ENCODE data around the gene GNG12.

The GNG12 gene

GRCh38 chr1:67721650-67722291 is 111.5 kb downstream of the GNG12 start:
- H3K36me3 Mint-ChIP-seq (ENCODE audit: low read depth): no peaks in the 10 kb centered on the region
- H3K27ac Mint-ChIP-seq: no peak overlapping the region
- no peak for DNase-seq
- no peak overlapping the region for H3K4me3 Mint-ChIP-seq
- H3K4me1 Mint-ChIP-seq (ENCODE audit: low read depth): peaks cover 15% of the 10 kb centered on the region
- no peaks in the 10 kb centered on the region for H3K9me3 Mint-ChIP-seq
- peaks cover 6% of the 10 kb centered on the region for H3K27me3 Mint-ChIP-seq

DNA sequence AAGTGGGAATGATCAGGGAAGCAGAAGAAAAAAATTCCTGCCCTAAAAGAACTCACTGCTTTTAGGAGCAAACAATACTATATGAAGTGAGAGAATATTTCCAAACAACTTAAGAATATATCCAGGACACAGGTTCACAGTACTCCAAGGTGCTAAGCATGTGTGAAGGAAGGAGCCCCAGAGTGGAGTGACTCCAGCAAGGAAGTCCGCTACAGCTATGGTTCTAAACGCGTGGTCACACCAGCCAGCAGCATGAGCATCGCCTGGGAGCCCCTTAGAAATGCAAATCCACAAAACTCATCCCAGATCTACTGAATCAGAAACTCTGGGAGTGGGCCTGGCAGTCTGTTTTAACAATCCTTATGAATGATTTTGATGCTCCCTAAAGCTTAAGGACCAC is 112.2 kb downstream of the GNG12 start:
- no peak overlapping the region for H3K27ac Mint-ChIP-seq
- no peak for DNase-seq
- peaks cover 6% of the 10 kb centered on the region for H3K27me3 Mint-ChIP-seq
- no peak overlapping the region for H3K4me3 Mint-ChIP-seq
- no peaks in the 10 kb centered on the region for H3K36me3 Mint-ChIP-seq (ENCODE audit: low read depth)
- peaks cover 9% of the 10 kb centered on the region for H3K4me1 Mint-ChIP-seq (ENCODE audit: low read depth)
- no peaks in the 10 kb centered on the region for H3K9me3 Mint-ChIP-seq

- H3K27ac Mint-ChIP-seq: no peak overlapping the region
- H3K9me3 Mint-ChIP-seq: no peaks in the 10 kb centered on the region
- DNase-seq: no peak
These were observed 113.7 kb downstream of the GNG12 start for GRCh38 chr1:67719329-67720196.

DNA sequence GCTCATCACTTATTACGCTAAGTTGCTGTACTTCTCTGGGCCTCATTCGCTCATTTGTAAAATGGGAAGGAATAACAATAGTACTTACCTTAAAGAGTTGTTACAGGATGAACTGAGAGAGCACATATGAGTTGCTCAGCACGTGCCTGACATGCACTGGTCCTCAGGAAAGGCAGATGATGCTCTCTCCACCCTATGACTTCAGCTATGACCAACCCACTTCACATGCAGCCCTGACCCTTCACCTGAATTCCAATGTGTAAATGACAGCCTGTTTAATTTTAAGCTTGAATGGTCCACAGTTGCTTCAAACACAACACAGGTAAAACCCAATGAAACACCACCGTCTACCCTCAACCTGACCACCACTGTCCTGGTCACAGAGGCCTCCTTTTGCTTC is 115.4 kb downstream of the GNG12 start:
- Mint-ChIP-seq H3K9me3 (no peaks in the 10 kb centered on the region), H3K27me3 (peaks cover 6% of the 10 kb centered on the region), H3K27ac (no peak overlapping the region), H3K4me1 (ENCODE audit: low read depth) (no peaks in the 10 kb centered on the region), H3K36me3 (ENCODE audit: low read depth) (no peaks in the 10 kb centered on the region), H3K4me3 (no peak overlapping the region)
- no peak for DNase-seq

More at GRCh38 chr1:67719329-67720196, 113.7 kb downstream of the GNG12 start:
- Mint-ChIP-seq H3K4me3 (no peak overlapping the region), H3K36me3 (ENCODE audit: low read depth) (no peaks in the 10 kb centered on the region), H3K4me1 (ENCODE audit: low read depth) (no peaks in the 10 kb centered on the region), H3K27me3 (peaks cover 6% of the 10 kb centered on the region)

GRCh38 chr1:67716800-67717199 is 116.5 kb downstream of the GNG12 start:
- no peak for DNase-seq
- Mint-ChIP-seq H3K27ac (no peak overlapping the region), H3K36me3 (ENCODE audit: low read depth) (no peaks in the 10 kb centered on the region), H3K27me3 (peaks cover 6% of the 10 kb centered on the region), H3K4me1 (ENCODE audit: low read depth) (no peaks in the 10 kb centered on the region), H3K4me3 (no peak overlapping the region), H3K9me3 (no peaks in the 10 kb centered on the region)

DNA sequence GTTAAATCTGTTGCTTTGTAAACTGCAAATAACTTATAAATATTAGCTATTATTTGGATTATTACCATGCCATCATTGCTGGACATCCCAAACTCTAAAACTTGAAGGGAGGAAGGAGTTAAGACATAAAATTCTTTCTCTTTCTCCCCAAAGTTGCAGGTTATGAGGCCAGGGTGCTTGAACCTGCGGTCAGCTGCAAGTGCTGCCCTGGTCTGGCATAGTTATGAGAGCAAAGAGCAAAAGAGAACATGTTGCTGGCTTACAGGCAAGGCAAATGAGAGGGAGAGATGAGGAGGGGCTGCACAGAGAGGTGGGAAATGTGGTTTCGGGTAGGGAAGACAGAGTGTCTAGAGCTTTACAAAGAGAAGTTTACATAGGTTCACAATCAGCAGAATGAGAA is 117.4 kb downstream of the GNG12 start:
- H3K36me3 Mint-ChIP-seq (ENCODE audit: low read depth): no peaks in the 10 kb centered on the region
- DNase-seq: no peak
- no peak overlapping the region for H3K4me3 Mint-ChIP-seq
- H3K4me1 Mint-ChIP-seq (ENCODE audit: low read depth): no peaks in the 10 kb centered on the region
- no peaks in the 10 kb centered on the region for H3K9me3 Mint-ChIP-seq
- H3K27ac Mint-ChIP-seq: no peak overlapping the region
- peaks cover 4% of the 10 kb centered on the region for H3K27me3 Mint-ChIP-seq

DNA sequence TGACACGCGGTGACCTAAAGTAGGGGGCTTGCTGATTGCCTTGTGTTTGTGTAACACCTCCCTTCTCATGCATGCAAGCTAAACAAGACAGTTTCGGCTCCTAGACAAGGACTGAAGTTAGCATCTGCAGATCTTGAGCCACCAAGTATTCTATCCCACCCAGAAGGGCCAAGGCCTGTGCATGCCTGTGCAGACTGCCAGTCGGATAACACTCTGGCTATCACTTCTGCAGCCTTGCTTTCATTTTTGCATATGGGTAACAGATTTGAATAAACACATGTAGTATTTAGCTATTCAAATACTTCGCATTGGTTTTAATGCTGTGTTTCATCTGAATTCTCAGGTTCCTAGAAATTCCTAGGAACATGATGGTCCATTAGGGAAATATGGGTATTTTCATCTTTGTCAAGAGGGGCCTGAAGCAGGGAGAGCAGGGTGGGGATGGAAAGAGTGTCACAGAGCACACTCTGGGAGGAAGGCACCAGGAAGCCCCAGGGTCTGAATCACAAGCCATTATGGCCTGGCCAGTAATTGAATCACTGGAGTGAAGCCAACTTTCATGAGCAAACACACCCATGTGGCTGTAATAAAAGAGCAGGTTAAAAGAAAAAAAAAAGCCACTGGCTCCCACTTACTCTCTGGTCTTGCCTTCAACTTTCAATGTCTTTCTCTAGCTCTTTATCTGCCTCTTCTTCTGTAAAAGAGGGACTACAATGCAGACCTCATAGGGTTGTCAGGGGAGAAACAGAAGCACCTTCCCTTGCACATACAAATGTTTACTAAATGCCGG is 120.0 kb downstream of the GNG12 start:
- H3K36me3 Mint-ChIP-seq (ENCODE audit: low read depth): no peaks in the 10 kb centered on the region
- no peak for DNase-seq
- H3K27me3 Mint-ChIP-seq: no peaks in the 10 kb centered on the region
- no peaks in the 10 kb centered on the region for H3K9me3 Mint-ChIP-seq
- no peaks in the 10 kb centered on the region for H3K4me1 Mint-ChIP-seq (ENCODE audit: low read depth)
- H3K4me3 Mint-ChIP-seq: no peak overlapping the region
- no peak overlapping the region for H3K27ac Mint-ChIP-seq

DNA sequence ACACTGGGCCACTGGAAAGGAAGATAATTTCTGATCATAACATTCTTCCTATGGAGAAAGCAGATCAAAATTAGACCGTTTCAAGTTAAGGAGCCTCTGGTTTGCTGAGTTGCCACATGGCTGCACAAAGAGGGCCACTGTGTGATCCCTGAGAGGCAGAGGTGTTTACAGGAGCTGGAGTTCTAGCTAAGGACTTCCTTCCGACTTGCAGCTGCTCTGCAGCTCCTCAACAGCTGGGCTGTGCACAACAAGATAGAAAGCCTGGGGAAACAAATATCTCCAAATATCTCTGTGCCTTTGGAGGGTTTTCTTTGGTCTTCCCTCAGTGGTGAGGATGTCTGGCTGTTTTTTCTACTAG is 121.4 kb downstream of the GNG12 start:
- no peak overlapping the region for H3K27ac Mint-ChIP-seq
- DNase-seq: no peak
- no peaks in the 10 kb centered on the region for H3K4me1 Mint-ChIP-seq (ENCODE audit: low read depth)
- H3K9me3 Mint-ChIP-seq: no peaks in the 10 kb centered on the region
- no peaks in the 10 kb centered on the region for H3K27me3 Mint-ChIP-seq
- H3K36me3 Mint-ChIP-seq (ENCODE audit: low read depth): no peaks in the 10 kb centered on the region
- H3K4me3 Mint-ChIP-seq: no peak overlapping the region

GRCh38 chr1:67711158-67711854 is 122.0 kb downstream of the GNG12 start:
- no peak overlapping the region for H3K27ac Mint-ChIP-seq

DNA sequence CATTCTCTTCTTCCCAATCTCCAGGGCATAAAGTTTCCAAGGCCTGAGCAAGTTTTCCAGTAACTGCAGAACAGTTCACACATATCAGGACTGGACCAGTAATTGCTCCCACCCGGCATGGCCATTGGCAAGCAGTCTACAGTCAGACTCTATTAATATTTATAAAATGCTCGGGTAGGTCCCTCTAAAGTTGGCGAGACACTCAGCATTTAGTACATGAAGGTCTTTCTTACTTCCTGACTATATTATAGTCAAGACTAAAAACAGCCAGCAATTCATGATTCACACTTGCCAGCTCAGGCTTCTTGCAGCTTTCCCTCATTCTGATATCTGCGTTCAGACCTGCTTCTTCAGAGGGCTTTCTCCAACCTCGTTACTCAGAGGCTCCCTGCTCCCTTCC is 122.8 kb downstream of the GNG12 start:
- Mint-ChIP-seq H3K9me3 (no peaks in the 10 kb centered on the region), H3K27ac (no peak overlapping the region), H3K4me1 (ENCODE audit: low read depth) (no peaks in the 10 kb centered on the region), H3K36me3 (ENCODE audit: low read depth) (no peaks in the 10 kb centered on the region), H3K27me3 (no peaks in the 10 kb centered on the region), H3K4me3 (no peak overlapping the region)
- DNase-seq: no peak

More at GRCh38 chr1:67711158-67711854, 122.0 kb downstream of the GNG12 start:
- Mint-ChIP-seq H3K4me1 (ENCODE audit: low read depth) (no peaks in the 10 kb centered on the region), H3K4me3 (no peak overlapping the region), H3K9me3 (no peaks in the 10 kb centered on the region), H3K27me3 (no peaks in the 10 kb centered on the region), H3K36me3 (ENCODE audit: low read depth) (no peaks in the 10 kb centered on the region)
- DNase-seq: no peak

DNA sequence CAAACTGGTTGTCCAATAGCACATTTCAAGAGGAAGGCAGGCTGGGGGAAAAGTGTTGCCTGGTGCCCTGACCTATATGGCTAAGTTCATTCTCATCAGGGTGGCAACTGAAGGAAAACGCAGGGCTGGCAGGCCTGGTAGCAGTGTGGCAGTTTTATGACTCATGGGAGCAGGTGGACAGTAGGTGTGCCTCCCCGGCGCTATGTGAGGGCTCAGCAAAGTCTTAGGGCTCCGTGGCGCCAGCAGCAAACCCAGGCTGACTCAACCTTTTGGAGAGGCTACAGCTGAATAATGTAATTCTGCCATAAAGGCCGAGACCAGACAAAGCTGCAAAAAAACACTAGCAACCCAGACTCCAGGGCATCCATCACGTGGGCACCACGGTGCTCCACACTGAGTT is 124.7 kb downstream of the GNG12 start:
- Mint-ChIP-seq H3K4me1 (ENCODE audit: low read depth) (no peaks in the 10 kb centered on the region), H3K36me3 (ENCODE audit: low read depth) (no peaks in the 10 kb centered on the region), H3K4me3 (no peak overlapping the region), H3K27me3 (no peaks in the 10 kb centered on the region), H3K27ac (no peak overlapping the region), H3K9me3 (no peaks in the 10 kb centered on the region)
- DNase-seq: no peak

GRCh38 chr1:67705735-67706453 is 127.4 kb downstream of the GNG12 start:
- DNase-seq: no peak
- no peak overlapping the region for H3K27ac Mint-ChIP-seq
- no peaks in the 10 kb centered on the region for H3K27me3 Mint-ChIP-seq
- H3K4me3 Mint-ChIP-seq: no peak overlapping the region
- H3K9me3 Mint-ChIP-seq: no peaks in the 10 kb centered on the region
- H3K4me1 Mint-ChIP-seq (ENCODE audit: low read depth): peaks cover 4% of the 10 kb centered on the region
- H3K36me3 Mint-ChIP-seq (ENCODE audit: low read depth): no peaks in the 10 kb centered on the region

DNA sequence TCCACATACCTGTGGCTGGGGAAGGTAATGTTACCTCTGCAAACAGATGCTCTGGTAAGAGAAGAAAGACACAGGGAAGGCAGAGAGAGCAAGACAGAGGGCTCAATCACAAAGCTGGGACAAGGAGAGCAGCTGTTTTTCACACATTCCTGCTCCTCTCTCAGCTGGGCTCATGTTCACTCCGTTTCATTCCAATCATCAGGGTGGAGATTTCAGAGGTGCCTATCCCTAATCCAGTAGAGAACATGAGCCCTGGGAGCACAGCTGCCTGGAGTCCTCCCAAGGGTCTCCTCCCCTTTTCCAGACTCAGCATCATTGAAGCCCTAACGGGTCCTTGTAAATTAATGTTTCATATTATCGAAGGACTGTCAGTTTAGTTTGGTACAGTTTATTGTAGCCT is 128.9 kb downstream of the GNG12 start:
- peaks cover 14% of the 10 kb centered on the region for H3K4me1 Mint-ChIP-seq (ENCODE audit: low read depth)
- H3K27me3 Mint-ChIP-seq: no peaks in the 10 kb centered on the region
- no peaks in the 10 kb centered on the region for H3K36me3 Mint-ChIP-seq (ENCODE audit: low read depth)
- DNase-seq: no peak
- no peak overlapping the region for H3K27ac Mint-ChIP-seq
- H3K4me3 Mint-ChIP-seq: no peak overlapping the region
- H3K9me3 Mint-ChIP-seq: no peaks in the 10 kb centered on the region

DNA sequence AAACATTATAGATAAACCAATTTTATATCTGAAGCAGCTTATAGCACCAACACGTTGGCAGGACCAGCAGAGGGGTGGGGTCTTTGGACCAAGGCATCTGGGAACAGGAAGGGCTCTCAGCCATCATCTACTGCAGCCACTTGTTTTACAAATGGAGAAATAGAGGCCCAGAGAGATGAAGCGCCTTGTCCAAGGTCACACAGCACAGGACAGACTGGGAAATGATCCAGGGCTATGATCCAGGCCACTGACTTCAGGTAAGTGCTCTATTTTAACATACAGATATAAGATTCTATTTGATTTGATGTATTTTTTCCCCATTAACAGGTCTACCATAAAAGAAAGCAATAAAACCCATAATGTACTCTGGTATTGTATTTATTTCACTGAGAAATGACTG is 131.4 kb downstream of the GNG12 start:
- H3K9me3 Mint-ChIP-seq: no peaks in the 10 kb centered on the region
- H3K27ac Mint-ChIP-seq: no peak overlapping the region
- peaks cover 14% of the 10 kb centered on the region for H3K4me1 Mint-ChIP-seq (ENCODE audit: low read depth)
- no peaks in the 10 kb centered on the region for H3K27me3 Mint-ChIP-seq
- no peaks in the 10 kb centered on the region for H3K36me3 Mint-ChIP-seq (ENCODE audit: low read depth)
- no peak for DNase-seq
- no peak overlapping the region for H3K4me3 Mint-ChIP-seq
